ENCODE data around the gene GPALPP1. TPM values are rescaled to one million over a fixed set of nuclear protein-coding genes. Genes with fewer than 3 reads are reported as not detected.

The GPALPP1 gene
- total and polyA plus RNA-seq, 2 of the 4 experiments (the other 2 are of a cell fraction): 10.6 to 12.5 TPM

- TF ChIP-seq NFE2L2 (IDR thresholded peaks at IDR 0.05; ENCODE audit: low read depth, low read length) (no peak), RAD21 (IDR thresholded peaks at IDR 0.05; ENCODE audit: low read length) (no peak)
Observed at GRCh38 chr13:44971656-44972595, 17.4 kb upstream of the GPALPP1 start (continued).

DNA sequence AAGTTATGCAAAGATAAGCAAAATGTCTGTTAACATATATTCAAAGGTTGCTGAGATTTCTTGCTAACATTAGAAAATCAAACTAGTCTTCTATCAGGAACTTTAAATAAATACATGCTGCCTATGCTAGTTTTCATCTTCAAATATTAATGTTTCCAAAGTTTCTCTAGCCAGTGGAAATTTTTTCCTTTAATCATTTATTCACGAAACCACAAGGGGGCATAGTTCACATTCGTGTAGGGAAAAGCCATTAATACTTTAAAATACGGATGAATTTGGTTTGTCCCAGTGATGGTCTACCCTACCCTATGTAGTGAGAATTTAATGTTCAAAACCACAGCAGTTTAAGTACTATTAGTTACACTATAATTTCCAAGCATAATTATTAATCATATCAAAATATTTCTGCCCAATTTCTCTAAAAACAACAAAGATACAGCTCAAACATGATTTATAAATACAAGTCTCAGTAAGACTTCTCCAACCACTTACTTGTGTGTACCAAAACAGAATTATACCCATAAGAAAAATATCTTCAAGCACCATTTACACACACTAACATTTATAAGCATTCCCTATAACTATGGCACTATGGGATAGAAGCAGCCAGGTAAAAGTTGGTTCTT, 16.3 kb upstream of the GPALPP1 start:
- H2AFZ ChIP-seq (replicated peaks; ENCODE audit: low read length, poor library complexity): no peak overlapping the region
- no CpG with 5 or more reads among the region's 3 CpGs for WGBS, 2 experiments (ENCODE audit: extremely low coverage in 2 of 2, insufficient read length in 1 of 2)
- H2AK9ac ChIP-seq (replicated peaks; ENCODE audit: low read depth, low read length, poor library complexity): no peak overlapping the region
- POLR2A ChIA-PET (ENCODE audit: unreplicated experiment): no interaction called here
- H3K23ac ChIP-seq (ENCODE audit: low read depth, low read length): no peak overlapping the region
- no peaks in the 10 kb centered on the region for H3K27me3 ChIP-seq (ENCODE audit: control insufficient read depth, insufficient read depth, low read length)
- H4K91ac ChIP-seq (ENCODE audit: insufficient read depth, low read depth, low read length): no peak overlapping the region
- TF ChIP-seq SMC3 (IDR thresholded peaks at IDR 0.05; ENCODE audit: low read depth, low read length) (peak; percentile 38), POLR2A (IDR thresholded peaks at IDR 0.05; ENCODE audit: low read depth, low read length) (no peak), RAD21 (IDR thresholded peaks at IDR 0.05; ENCODE audit: low read length) (peak; percentile 46)
- TF ChIP-seq, protein P1, sequence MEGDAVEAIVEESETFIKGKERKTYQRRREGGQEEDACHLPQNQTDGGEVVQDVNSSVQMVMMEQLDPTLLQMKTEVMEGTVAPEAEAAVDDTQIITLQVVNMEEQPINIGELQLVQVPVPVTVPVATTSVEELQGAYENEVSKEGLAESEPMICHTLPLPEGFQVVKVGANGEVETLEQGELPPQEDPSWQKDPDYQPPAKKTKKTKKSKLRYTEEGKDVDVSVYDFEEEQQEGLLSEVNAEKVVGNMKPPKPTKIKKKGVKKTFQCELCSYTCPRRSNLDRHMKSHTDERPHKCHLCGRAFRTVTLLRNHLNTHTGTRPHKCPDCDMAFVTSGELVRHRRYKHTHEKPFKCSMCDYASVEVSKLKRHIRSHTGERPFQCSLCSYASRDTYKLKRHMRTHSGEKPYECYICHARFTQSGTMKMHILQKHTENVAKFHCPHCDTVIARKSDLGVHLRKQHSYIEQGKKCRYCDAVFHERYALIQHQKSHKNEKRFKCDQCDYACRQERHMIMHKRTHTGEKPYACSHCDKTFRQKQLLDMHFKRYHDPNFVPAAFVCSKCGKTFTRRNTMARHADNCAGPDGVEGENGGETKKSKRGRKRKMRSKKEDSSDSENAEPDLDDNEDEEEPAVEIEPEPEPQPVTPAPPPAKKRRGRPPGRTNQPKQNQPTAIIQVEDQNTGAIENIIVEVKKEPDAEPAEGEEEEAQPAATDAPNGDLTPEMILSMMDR (conservative IDR thresholded peaks at IDR 0.05; ENCODE audit: low read depth, low read length): peak; percentile 57
- H3K18ac ChIP-seq (ENCODE audit: low read depth, low read length): no peak overlapping the region
- no peak overlapping the region for H2AK5ac ChIP-seq (ENCODE audit: low read depth, low read length)
- no peak overlapping the region for H3K9ac ChIP-seq (ENCODE audit: low read depth, low read length)
- no peaks in the 10 kb centered on the region for H4K20me1 ChIP-seq (ENCODE audit: insufficient read depth, low read length)
- CTCF ChIA-PET: interaction anchor here (0.6 to 1.0 kb wide), 4 partner anchors 74 to 506 kb away, joined by 3 to 5 read pairs (median 4); no protein-coding TSS in a partner anchor
- H4K5ac ChIP-seq (ENCODE audit: low read depth, low read length): no peak overlapping the region
- peak overlapping the region; percentile 15; the same call in 1 of the 2 replicates for H3K27ac ChIP-seq (ENCODE audit: insufficient read depth, low read length)
- peaks cover 6% of the 10 kb centered on the region; the same call in 1 of the 2 replicates for H3K9me1 ChIP-seq (ENCODE audit: insufficient read depth, low read length)
- peaks cover 9% of the 10 kb centered on the region for H3K4me1 ChIP-seq (ENCODE audit: control insufficient read depth, insufficient read depth, low read length)
- no peak overlapping the region for H4K8ac ChIP-seq (ENCODE audit: low read depth in 2 of 2, low read length in 2 of 2)
- intact Hi-C loops (cut with micrococcal nuclease): loop anchor here (1.0 to 10.0 kb wide), 4 partner anchors 152 to 921 kb away; partner anchors contain the start of genes GTF2F2 and TSC22D1
- 0 out of 2 replicates have a peak overlapping the region, but pooled peaks have one; percentile 2 for H3K4me2 ChIP-seq (ENCODE audit: low read depth, low read length)
- ATAC-seq (ENCODE audit: low read depth) (peak; percentile 55), DNase-seq (peak; percentile 38)
- H2BK120ac ChIP-seq (ENCODE audit: low read depth, low read length): no peak overlapping the region
- H2BK20ac ChIP-seq (ENCODE audit: low read depth, low read length): no peak overlapping the region
- H3K36me3 ChIP-seq (ENCODE audit: control insufficient read depth, insufficient read depth, low read length): peaks cover 14% of the 10 kb centered on the region
- no TSS peak for BruUV-seq (replicated peaks)
- H3K56ac ChIP-seq (ENCODE audit: extremely low read depth, insufficient read depth, low read length): no peak overlapping the region
- H3K14ac ChIP-seq (replicated peaks; ENCODE audit: low read depth, low read length): no peak overlapping the region
- no peaks in the 10 kb centered on the region for H3K9me3 ChIP-seq (ENCODE audit: control insufficient read depth, insufficient read depth, low read length)
- H3K79me1 ChIP-seq (ENCODE audit: low read depth in 1 of 2, low read length in 2 of 2): peaks cover 8 to 29% of the 10 kb centered on the region in 2 experiments; a peak in 3 of 4 replicates
- H3K4ac ChIP-seq (ENCODE audit: low read depth, low read length): no peak overlapping the region
- H2BK15ac ChIP-seq (ENCODE audit: low read depth, low read length): no peak overlapping the region
- dilution Hi-C loops (cut with HindIII; ENCODE audit: low sequenced_read_pairs, unreplicated experiment): no loop called here
- in situ Hi-C loops (cut with MboI; ENCODE audit: low sequenced_read_pairs): no loop called here
- no peak overlapping the region for H3K4me3 ChIP-seq (ENCODE audit: insufficient read depth, low read depth, low read length)
- peak overlapping the region; percentile 67 for H2BK5ac ChIP-seq (ENCODE audit: low read depth, low read length, poor library complexity, severe bottlenecking)

Measured in IMR-90 (cell line).